ENCODE results near the gene GDF11.
"Not testable (repeated sequence)": the region's sequence is repeated elsewhere in the genome, so short reads cannot be mapped to it uniquely, and the experiment has no call there.

GDF11 gene

DNA sequence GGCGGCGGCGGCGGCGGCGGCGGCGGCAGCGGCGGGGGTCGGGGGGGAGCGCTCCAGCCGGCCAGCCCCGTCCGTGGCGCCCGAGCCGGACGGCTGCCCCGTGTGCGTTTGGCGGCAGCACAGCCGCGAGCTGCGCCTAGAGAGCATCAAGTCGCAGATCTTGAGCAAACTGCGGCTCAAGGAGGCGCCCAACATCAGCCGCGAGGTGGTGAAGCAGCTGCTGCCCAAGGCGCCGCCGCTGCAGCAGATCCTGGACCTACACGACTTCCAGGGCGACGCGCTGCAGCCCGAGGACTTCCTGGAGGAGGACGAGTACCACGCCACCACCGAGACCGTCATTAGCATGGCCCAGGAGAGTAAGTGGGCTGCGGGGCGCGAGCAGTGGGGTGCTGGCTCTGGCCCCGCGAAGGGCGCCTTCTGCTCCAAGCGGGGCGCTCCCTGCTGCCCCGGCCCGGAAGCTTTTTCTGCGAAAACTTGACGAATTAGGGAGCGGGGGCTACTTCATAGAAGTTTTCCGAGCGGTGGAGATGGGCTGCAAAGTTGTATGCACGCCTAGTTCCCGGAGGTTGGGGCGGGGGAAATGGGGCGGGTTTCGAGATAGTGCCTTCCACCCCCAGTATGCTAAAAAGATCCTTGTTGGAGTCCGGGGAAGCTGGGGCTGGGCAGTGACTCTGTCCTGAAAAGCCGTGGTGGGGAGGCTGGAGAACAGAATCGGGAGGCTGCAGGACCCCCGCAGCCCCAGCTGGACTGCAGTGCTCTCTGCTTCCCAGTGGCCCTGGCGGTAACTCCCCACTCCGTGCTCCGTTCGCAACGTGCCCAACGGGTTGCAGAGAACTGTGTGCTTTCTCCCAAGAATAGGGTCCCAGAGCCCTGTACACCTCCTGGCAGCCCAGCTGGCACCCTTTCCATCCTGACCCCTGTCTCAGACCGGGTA lies 751 bp downstream of the GDF11 start:
- peak; percentile 46 for DNase-seq

DNA sequence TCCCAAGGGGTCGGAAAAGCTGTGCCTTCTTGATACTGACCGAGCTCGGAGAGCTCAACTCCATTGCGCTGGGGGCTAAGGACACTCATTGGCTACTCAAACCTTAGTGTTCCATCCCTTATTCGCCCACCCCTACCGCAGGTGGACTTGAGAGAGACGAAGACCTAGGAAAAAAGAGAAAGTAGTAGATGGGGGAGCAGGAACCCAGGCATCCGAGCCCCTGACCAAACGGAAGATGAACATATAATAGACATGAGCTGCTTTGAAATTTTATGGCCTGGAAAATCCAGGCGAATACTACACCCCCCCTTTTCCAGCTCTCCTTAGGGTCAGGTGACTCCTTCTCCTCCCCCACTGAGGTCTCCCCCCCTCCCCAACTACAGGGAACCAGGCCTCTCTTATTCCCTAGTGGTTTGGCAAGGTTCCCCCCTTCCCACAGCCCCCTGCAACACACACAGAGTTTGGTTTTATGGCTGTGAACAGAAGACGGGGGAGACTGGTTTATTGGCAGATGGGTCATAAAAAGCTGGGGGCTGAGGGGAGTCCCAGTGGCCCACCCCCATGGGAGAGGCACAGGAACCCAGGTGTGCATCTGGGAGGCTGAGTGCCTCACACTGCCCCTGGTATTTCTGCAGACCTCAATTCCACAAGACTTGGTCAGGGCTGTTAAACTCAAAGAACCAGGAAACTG lies 1.6 kb downstream of the GDF11 start:
- no peak for DNase-seq

DNA sequence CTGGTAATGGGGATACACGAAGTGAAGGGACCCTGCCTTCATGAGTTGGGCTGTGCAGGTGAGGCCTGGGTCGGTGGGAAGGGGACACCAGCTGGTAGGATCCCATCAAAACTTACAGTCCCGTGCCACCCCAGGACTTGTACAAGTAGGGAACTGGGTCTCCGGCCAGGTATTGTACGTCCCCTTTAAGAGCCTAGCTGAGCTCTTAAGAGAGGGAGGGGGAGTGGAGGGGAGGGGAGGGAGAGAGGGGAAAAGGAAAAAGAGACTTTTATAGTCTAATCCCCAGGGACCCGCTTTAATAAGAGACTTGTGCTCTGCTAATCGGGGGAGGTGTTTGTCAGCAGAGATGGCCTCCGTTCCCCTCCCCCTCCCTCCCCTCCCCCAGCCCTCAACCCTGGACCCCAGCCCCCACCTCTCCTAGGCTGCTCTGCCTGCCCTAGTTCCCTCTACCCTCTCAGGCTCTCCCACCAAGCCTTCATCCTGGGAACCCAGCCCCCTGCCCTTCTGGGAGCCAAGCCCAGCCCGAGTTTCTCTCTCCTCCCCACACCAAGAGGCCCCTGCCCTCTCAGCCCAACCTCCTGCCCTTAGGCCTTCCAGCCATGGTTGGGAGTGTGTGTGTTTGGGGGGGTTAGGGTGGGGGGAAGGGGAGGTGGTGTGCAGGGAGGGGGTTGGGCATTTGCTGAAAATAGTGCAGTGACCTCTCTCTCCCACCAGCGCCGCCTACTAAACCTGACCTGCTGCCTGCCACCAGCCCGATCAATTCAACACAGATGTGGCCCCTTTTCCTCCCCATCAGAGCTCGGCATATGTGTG lies 2.6 kb downstream of the GDF11 start:
- DNase-seq = no peak

DNA sequence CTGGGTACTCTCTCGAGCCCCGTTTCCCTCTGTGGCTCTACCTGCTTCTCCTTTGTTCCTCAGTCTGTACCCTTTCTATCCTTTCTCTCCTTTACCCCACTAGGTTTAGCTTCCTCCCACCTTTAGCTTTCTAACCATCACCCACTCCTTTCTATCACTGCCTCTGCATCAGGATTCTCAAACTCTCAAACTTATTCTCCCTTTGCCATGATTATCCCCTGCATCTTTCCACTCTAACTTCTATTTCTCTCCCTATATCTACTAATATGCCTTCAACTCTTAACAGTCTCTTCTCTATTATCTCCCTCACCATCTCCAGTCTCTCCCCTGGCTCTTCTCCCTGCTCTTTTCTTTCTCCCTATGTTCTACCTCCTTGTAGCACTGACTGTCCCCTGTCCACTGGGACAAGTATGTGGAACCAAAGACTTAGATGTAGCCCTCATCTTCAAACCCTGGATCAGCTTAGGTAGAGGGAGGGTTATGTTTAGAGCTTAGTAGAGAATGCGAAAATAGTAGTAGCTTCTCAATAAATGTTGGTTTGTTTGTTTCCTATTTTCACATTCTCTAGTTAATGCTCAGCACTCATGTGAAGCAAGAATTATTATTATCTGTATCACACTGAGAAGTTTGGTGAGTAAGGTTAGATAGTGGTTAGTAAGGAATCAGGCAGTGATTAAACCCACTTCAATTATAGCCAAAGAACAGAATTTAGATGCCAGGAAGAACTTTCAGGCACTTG lies 3.4 kb downstream of the GDF11 start:
- no peak for DNase-seq

DNA sequence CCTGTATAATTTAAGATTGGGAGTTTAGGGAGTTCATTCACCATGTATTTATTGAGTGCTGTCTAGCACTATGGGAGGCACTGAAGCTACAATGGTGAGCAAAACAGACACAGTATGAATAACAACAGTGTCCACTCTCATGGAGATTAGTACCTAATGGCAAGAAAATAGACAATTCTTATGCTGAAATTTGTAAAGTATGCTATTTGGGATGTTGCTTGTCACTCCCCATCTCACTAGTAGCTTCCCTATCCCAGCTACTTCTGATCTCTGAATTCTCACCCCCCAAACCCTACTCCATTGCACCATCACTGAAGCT lies 4.0 kb downstream of the GDF11 start:
- DNase-seq = no peak

DNA sequence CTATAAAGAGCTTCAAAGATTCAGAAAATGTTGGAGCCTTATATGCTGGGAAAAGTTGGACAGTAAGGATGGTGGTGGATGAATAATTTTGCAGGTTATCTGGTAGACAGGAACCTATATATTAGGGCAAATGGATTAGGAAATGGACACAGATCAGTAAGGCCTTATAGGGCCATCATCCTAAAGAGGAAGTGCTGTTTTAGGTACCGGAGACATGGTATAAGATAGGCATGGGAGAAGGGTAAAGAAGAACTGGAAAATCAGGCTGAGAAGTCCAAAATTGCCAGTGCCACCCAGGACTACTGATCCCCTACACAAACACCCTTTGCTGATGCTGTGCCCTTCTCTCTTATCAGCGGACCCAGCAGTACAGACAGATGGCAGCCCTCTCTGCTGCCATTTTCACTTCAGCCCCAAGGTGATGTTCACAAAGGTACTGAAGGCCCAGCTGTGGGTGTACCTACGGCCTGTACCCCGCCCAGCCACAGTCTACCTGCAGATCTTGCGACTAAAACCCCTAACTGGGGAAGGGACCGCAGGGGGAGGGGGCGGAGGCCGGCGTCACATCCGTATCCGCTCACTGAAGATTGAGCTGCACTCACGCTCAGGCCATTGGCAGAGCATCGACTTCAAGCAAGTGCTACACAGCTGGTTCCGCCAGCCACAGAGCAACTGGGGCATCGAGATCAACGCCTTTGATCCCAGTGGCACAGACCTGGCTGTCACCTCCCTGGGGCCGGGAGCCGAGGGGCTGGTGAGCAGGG lies 5.5 kb downstream of the GDF11 start:
- no peak for DNase-seq

DNA sequence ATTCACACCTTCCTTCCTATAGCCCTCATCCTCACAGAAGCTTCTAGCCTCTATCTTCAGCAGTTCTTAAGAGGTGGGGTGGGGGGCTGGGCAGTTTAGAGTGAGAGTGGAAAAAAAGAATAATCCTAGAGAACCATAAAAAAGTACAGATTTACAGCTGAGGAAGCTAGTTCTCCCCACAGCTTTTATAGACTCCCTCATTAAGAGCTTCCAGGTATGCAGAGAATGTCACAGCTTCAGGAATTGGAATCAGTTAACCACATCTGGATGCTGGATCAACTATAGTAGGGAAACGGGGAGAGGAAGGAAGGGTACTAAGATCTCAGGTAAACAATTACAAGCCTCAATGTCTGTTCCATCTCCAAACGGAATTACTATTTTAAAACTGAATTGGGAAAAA lies 12.3 kb downstream of the GDF11 start:
- DNase-seq = no peak

DNA sequence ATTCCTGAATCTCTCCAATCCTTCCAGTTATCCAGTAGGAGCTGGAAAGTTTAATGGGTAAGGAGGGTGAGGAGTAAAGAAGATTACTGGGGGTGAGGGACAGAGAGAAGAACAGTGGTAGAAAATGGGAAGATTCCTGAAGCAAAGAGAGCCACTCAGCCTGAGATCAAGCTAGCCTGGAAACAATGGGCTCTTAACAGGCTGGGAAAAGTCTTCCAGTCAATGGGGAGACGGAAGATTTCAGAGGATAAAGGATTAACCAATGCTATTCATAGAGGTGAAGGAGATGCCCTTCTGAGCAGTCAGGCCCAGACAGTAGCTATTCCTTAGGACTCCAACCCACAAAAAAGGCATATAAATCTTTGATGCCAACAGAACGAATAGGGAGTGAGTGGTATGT lies 14.8 kb downstream of the GDF11 start:
- no peak for DNase-seq

DNA sequence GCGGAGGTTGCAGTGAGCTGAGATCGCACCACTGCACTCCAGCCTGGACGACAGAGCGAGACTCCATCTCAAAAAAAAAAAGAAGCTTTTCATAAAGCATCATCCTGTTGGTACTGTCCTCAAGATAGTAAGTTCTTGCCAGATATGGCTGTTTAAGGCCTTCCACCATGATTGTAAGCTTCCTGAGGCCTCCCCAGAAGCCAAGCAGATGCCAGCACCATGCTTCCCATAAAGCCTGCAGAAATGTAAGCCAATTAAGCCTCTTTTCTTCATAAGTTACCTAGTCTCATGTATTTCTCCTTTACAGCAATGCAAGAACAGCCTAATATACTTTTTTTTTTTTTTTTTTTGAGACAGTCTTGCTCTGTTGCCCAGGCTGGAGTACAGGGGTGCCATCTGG lies 15.7 kb downstream of the GDF11 start:
- DNase-seq = not testable (repeated sequence)

DNA sequence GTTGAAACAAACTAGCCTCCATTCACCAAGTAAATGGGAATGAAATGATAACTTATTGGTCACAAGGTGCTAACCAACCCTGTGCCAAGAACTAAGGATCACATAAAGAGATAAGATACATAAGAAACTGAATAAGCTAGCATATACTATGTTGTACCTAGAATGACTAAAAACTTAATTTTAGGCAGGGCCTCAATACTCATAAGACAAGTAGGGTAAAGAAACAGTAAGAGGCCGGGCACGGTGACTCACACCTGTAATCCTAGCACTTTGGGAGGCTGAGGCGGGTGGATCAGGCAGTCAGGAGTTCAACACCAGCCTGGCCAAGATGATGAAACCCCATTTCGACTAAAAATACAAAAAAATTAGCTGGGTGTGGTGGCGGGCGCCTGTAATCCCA lies 17.7 kb downstream of the GDF11 start:
- peak; percentile 48 for DNase-seq

DNA sequence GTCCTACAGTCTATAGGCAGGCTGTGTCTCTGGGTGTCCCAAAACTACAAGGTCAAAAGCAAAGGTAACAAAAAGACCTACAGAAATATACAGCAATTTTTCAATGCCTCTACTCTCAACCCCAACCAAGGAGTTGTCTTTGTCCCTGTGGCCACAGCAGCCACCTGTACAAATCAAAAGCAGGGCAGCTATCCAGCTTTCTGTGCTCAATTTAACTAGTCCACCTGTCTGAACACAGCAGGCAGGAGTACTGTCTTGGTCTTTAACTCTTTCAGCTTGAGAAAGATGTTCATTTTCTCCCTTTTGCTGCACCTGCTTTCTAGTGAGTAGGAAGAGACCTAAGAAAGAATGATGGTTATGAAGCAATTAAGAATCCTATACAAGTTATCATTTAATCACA lies 19.7 kb downstream of the GDF11 start:
- no peak for DNase-seq

DNA sequence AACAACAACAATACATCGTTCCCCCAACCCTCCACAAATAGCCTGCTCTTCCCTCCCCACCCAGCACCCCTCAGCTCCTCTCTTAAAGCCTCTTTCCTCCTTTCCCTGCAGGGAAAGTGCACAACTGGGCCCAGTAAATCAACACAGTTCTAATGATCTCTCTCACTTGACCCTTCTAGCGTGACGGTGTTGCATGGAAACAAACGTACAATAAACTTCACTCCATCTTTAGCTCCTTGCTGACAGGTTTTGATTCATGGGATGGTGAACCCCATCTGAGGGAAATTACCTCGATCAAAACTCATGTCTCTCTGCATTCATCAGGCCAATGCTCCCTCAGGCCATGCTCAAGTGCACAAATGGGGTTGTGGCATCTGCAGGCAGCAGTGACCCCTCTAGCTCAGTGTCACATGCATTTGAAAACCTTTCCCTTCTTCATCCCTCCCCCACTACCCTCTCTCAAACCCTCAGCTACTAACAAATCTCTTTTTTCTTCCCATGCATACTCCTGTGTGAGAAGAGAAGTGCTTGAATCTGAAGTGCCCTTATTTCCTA lies 22.9 kb downstream of the GDF11 start:
- DNase-seq = no peak

DNA sequence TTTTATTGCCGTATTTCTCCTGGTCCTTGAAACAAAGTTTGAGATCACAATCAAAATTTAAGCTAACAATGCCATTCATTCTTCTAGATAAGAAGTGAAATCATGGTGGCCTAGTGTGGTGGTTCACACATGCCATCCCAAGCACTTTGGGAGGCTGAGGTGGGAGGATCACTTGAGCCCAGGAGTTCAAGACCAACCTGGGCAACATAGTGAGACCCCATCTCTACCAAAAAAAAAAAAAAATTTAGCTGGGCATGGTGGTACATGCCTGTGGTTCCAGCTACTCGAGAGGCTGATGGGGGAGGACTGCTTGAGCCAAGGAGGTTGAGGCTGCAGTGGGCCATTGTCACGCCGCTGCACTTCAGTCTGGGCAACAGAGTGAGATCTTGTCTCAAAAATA lies 24.2 kb downstream of the GDF11 start:
- no peak for DNase-seq

DNA sequence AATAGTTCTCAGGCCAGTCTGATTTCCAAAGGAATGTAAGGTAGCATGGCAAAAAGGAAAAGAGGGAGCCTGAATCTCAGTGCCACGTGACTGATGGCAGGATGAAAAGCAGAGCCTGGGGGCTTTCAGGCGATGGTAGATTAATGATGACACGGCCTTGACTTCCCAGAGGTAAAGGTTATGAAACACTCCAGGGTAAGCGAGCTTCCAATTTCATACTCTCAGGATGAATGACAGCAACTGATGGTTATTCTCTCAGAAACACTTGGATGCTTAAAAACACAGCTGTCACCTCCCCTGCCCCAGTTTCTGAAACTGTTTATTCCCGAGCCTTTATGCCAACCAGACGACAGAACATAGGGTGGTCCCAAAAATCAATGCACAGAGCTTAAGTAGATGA lies 28.8 kb downstream of the GDF11 start:
- DNase-seq = no peak

DNA sequence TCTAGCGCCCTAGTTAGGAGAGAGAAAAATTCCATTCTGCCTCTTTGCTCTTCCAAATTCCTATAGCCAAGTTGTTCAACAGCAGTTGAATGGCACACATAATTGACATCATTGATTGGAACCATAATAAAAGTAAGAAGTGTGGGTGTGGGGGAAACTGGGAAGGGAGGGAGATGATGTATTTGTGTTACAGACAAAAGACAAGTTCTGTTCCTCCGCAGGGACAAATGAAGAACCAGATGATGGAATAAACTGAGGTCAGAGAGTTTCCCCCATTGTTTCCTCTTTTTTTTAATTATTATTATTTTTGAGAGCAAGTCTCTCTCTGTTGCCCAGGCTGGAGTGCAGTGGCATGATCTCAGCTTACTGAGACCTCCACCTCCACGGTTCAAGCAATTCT lies 34.9 kb downstream of the GDF11 start:
- no peak for DNase-seq

DNA sequence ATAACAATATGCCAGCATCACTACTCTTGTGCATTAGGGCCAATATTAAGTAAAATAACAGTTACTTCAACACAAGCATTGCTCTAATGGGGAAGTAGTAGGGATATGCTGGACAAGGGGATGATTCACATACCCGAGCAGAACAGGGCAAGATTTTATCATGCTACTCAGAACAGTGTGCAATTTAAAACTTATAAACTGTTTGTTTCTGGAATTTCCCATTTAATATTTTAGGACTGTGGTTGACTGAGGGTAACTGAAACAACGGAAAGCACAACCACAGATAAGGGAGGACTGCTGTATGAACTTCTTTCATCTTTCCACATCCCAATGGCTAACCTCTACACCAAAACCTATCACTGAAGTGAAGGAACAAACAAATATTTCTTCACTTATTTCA lies 37.8 kb downstream of the GDF11 start:
- DNase-seq = no peak

DNA sequence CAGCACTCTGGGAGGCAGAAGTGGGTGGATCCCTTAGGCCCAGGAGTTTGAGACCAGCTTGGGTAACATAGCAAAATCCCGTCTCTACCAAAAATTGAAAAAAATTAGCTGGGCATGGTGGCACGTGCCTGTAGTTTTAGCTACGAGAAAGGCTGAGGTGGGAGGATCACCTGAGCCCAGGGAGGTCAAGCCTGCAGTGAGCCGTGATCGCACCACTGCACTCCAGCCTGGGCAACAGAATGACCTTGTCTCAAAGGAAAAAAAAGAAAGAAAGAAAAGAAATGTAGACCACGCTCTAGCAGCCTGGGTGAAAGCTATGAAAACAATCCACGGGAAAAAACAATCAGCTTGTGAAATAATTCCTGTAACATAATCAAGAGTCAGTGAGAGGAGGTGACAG lies 45.6 kb downstream of the GDF11 start:
- no peak for DNase-seq

DNA sequence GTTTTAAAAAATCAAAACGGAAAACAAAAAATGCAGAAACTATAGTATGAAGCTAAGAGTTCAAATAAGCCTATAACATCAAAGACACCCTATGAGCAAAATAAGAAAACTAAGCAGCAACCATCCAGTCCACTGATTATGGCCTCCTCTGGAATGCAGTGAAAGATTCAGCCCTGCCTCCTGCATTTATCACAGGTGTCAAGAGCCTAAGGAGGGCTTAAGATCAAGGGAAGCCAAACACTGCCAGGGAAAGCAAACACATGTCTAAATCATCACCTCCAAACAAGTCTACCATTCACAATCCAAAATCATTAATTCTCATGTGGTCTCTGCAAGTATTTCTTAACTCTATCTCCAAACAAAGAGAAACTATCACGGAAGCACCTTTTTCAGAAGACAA lies 46.2 kb downstream of the GDF11 start:
- no peak for DNase-seq

DNA sequence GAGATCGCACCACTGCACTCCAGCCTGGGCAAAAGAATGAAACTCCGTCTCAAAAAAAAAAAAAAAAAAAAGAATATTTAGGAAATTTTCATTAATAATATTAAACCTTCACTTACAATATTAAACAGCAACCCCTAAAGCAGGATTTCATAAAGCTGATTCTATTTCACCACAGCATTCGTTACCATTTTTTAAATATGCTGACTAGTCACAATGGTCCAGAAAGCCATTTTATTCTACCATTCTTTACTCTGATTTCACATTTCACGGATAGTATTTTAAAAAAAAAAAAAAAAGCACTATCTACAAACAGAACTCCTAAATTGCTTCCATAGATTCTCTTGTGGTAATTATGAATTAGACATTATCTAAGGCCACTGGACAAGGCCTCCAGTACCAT lies 47.0 kb downstream of the GDF11 start:
- no peak for DNase-seq

DNA sequence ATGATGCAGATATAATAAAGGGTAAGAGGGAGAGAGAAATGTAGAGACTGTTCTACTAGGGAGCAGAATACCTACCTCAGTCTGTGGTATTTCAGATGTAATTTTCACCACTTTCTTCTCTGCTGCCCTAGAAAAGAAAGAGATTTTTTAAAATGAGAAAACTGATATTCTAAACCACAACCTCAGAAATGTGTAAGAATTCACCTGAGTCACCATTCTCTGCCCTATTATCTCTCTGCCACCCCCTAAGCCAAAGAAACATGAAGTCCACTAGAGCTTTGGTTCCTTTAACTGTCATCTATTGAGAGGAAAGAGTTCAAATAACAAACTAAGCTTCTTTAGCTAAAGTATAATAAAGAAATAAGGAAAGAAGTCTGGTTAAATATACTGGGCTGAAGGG lies 53.0 kb downstream of the GDF11 start:
- no peak for DNase-seq

DNA sequence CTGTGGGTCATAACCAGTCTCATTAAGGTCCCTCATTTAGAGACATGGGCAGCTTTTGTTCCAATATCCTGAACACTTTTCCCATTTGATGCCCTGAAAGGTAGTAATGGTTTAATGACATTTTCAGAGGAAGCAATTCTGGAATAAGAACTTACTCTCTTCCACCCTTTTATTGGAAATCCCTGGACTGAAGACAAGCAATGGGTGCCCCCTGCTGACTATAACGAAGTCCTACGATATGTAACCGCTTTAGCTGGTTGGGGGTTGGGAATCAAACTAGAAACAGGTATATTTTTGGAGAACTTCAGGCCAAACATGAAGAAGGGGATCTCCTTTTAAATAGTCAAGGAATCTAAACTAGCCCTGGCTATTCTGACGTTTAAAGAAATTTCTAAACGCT lies 54.1 kb downstream of the GDF11 start:
- peak; percentile 11 for DNase-seq

DNA sequence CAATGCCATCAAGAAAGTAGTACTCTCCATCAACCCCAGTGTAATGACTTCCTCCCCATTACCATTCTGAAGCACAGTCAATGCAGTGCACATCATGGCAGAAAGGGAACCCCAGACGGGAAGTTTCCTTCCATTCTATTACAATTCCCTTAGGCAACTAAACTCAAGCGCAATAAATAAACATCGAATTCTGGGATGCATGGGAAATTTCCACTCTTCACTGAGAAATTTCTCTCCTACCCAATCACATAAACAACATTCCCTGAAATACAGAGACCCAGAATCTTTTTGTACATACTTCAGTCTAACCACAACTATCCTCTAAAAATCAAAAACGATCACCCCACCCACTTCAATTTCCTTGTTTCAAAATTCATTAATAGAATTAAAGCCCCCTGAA lies 54.6 kb downstream of the GDF11 start:
- DNase-seq = no peak
